Activated naive CD8-positive, alpha-beta T cell treated with anti-CD3 and anti-CD28 coated beads, Interleukin-2, amount 10 ng/mL, durations not matched to agents 7 days and 5 days (primary cell): Measurements from ENCODE around the gene FBLIM1. TPM values are rescaled to one million over a fixed set of nuclear protein-coding genes. Genes with fewer than 3 reads are reported as not detected.

Experiments
- ATAC-seq: fragments of 150-1000 bp; cut with Tn5 transposase; one replicate; pipeline ENCODE4 v1.10.0; 2021; ENCODE audit warnings: low read depth, moderate library complexity
- POLR2A ChIA-PET: fragments of 350-600 bp; sonication (Branson Sonifier 250); formaldehyde crosslinking; loops from one replicate; lab custom pipeline; 2021; ENCODE audit warnings: antibody characterized with exemption; lab: Charles Lee
- DNase-seq: peaks from one replicate; pipeline ENCODE4 v3.0.0; 2021
- H3K27ac Mint-ChIP-seq: one replicate; pipeline ENCODE4 v1.8.0; 2022; ENCODE audit warnings: mild to moderate bottlenecking, mixed read lengths
- H3K27me3 Mint-ChIP-seq: one replicate; pipeline ENCODE4 v1.8.0; 2022; ENCODE audit warnings: mild to moderate bottlenecking, moderate library complexity, mixed read lengths
- H3K36me3 Mint-ChIP-seq: one replicate; pipeline ENCODE4 v1.8.0; 2021; ENCODE audit warnings: mild to moderate bottlenecking, mixed read lengths
- H3K4me1 Mint-ChIP-seq: one replicate; pipeline ENCODE4 v1.8.0; 2021; ENCODE audit warnings: mixed read lengths
- H3K4me3 Mint-ChIP-seq: one replicate; pipeline ENCODE4 v1.8.0; 2022; ENCODE audit warnings: mild to moderate bottlenecking, moderate library complexity, mixed read lengths
- H3K9me3 Mint-ChIP-seq: one replicate; pipeline ENCODE4 v1.8.0; 2021; ENCODE audit warnings: mixed read lengths
- total RNA-seq, 2 experiments: library from RNA; stranded (reverse); gene quantifications; one replicate each; pipeline ENCODE4 v1.2.3, GENCODE V29; 2021

Gene FBLIM1
- total RNA-seq, 2 experiments from 2014 or later: 0.26 TPM; not detected in 1

GRCh38 chr1:15724949-15725880 is 33.4 kb upstream of the FBLIM1 start:
- DNase-seq (no peak), ATAC-seq (no peak)
- Mint-ChIP-seq H3K4me1 (no peaks in the 10 kb centered on the region), H3K9me3 (no peaks in the 10 kb centered on the region), H3K27ac (no peak overlapping the region), H3K36me3 (peaks cover 6% of the 10 kb centered on the region), H3K4me3 (no peak overlapping the region), H3K27me3 (no peaks in the 10 kb centered on the region)
- POLR2A ChIA-PET: no interaction called here

GRCh38 chr1:15726508-15726907 is 32.1 kb upstream of the FBLIM1 start:
- Mint-ChIP-seq H3K27ac (no peak overlapping the region), H3K27me3 (no peaks in the 10 kb centered on the region), H3K4me3 (no peak overlapping the region), H3K36me3 (peaks cover 4% of the 10 kb centered on the region), H3K4me1 (no peaks in the 10 kb centered on the region), H3K9me3 (no peaks in the 10 kb centered on the region)
- ATAC-seq (no peak), DNase-seq (no peak)
- POLR2A ChIA-PET: no interaction called here

- Mint-ChIP-seq H3K9me3 (no peaks in the 10 kb centered on the region), H3K36me3 (peaks cover 4% of the 10 kb centered on the region), H3K4me3 (no peak overlapping the region), H3K27me3 (no peaks in the 10 kb centered on the region), H3K4me1 (no peaks in the 10 kb centered on the region), H3K27ac (no peak overlapping the region)
- DNase-seq: no peak
- POLR2A ChIA-PET: no interaction called here
- ATAC-seq: no peak
These were observed 31.6 kb upstream of the FBLIM1 start for GRCh38 chr1:15727021-15727420.

- no peak for ATAC-seq
- POLR2A ChIA-PET: no interaction called here
- Mint-ChIP-seq H3K4me1 (no peaks in the 10 kb centered on the region), H3K27ac (no peak overlapping the region), H3K27me3 (no peaks in the 10 kb centered on the region), H3K36me3 (peaks cover 4% of the 10 kb centered on the region), H3K4me3 (no peak overlapping the region), H3K9me3 (no peaks in the 10 kb centered on the region)
- DNase-seq: no peak
These were observed 31.2 kb upstream of the FBLIM1 start for GRCh38 chr1:15727424-15727823.

- H3K27me3 Mint-ChIP-seq: no peaks in the 10 kb centered on the region
- peaks cover 4% of the 10 kb centered on the region for H3K36me3 Mint-ChIP-seq
- POLR2A ChIA-PET: no interaction called here
- no peaks in the 10 kb centered on the region for H3K9me3 Mint-ChIP-seq
- no peak overlapping the region for H3K27ac Mint-ChIP-seq
- ATAC-seq (no peak), DNase-seq (no peak)
- no peaks in the 10 kb centered on the region for H3K4me1 Mint-ChIP-seq
- no peak overlapping the region for H3K4me3 Mint-ChIP-seq
These were observed 30.6 kb upstream of the FBLIM1 start for GRCh38 chr1:15727866-15728534.

GRCh38 chr1:15728937-15729657 is 29.5 kb upstream of the FBLIM1 start:
- H3K36me3 Mint-ChIP-seq: peaks cover 4% of the 10 kb centered on the region
- DNase-seq (no peak), ATAC-seq (no peak)
- H3K4me1 Mint-ChIP-seq: no peaks in the 10 kb centered on the region
- no peaks in the 10 kb centered on the region for H3K27me3 Mint-ChIP-seq
- POLR2A ChIA-PET: no interaction called here
- H3K27ac Mint-ChIP-seq: no peak overlapping the region
- H3K9me3 Mint-ChIP-seq: no peaks in the 10 kb centered on the region
- no peak overlapping the region for H3K4me3 Mint-ChIP-seq

GRCh38 chr1:15730423-15730822 is 28.2 kb upstream of the FBLIM1 start:
- Mint-ChIP-seq H3K27me3 (no peaks in the 10 kb centered on the region), H3K36me3 (peaks cover 2% of the 10 kb centered on the region), H3K4me1 (no peaks in the 10 kb centered on the region), H3K4me3 (no peak overlapping the region), H3K9me3 (no peaks in the 10 kb centered on the region), H3K27ac (no peak overlapping the region)
- POLR2A ChIA-PET: no interaction called here
- no peak for ATAC-seq
- no peak for DNase-seq

- H3K4me1 Mint-ChIP-seq: no peaks in the 10 kb centered on the region
- DNase-seq: no peak
- H3K9me3 Mint-ChIP-seq: no peaks in the 10 kb centered on the region
- H3K27me3 Mint-ChIP-seq: no peaks in the 10 kb centered on the region
- POLR2A ChIA-PET: interaction anchor here (0.6 kb wide), 1 partner anchor 135 kb away, joined by 3 read pairs; no protein-coding TSS in a partner anchor
- no peak overlapping the region for H3K4me3 Mint-ChIP-seq
- peaks cover 2% of the 10 kb centered on the region for H3K36me3 Mint-ChIP-seq
- no peak for ATAC-seq
- H3K27ac Mint-ChIP-seq: no peak overlapping the region
These were observed 27.7 kb upstream of the FBLIM1 start for GRCh38 chr1:15730936-15731335.

GRCh38 chr1:15731735-15732685 is 26.6 kb upstream of the FBLIM1 start:
- no peak for ATAC-seq
- H3K27ac Mint-ChIP-seq: no peak overlapping the region
- no peak for DNase-seq
- POLR2A ChIA-PET: no interaction called here
- no peaks in the 10 kb centered on the region for H3K4me1 Mint-ChIP-seq
- peaks cover 2% of the 10 kb centered on the region for H3K36me3 Mint-ChIP-seq
- H3K9me3 Mint-ChIP-seq: no peaks in the 10 kb centered on the region
- H3K27me3 Mint-ChIP-seq: no peaks in the 10 kb centered on the region
- no peak overlapping the region for H3K4me3 Mint-ChIP-seq

- no peaks in the 10 kb centered on the region for H3K36me3 Mint-ChIP-seq
- no peaks in the 10 kb centered on the region for H3K27me3 Mint-ChIP-seq
- POLR2A ChIA-PET: no interaction called here
- H3K4me1 Mint-ChIP-seq: no peaks in the 10 kb centered on the region
- H3K27ac Mint-ChIP-seq: no peak overlapping the region
- no peak overlapping the region for H3K4me3 Mint-ChIP-seq
- H3K9me3 Mint-ChIP-seq: no peaks in the 10 kb centered on the region
- no peak for DNase-seq
- no peak for ATAC-seq
These were observed 25.9 kb upstream of the FBLIM1 start for GRCh38 chr1:15732686-15733081.

GRCh38 chr1:15733218-15733725 is 25.3 kb upstream of the FBLIM1 start:
- Mint-ChIP-seq H3K4me3 (no peak overlapping the region), H3K27me3 (no peaks in the 10 kb centered on the region), H3K27ac (no peak overlapping the region), H3K4me1 (no peaks in the 10 kb centered on the region), H3K36me3 (no peaks in the 10 kb centered on the region), H3K9me3 (no peaks in the 10 kb centered on the region)
- DNase-seq (no peak), ATAC-seq (no peak)
- POLR2A ChIA-PET: no interaction called here

- DNase-seq (no peak), ATAC-seq (no peak)
- Mint-ChIP-seq H3K4me1 (no peaks in the 10 kb centered on the region), H3K4me3 (no peak overlapping the region), H3K36me3 (no peaks in the 10 kb centered on the region), H3K27ac (no peak overlapping the region), H3K27me3 (no peaks in the 10 kb centered on the region), H3K9me3 (no peaks in the 10 kb centered on the region)
- POLR2A ChIA-PET: no interaction called here
These were observed 24.8 kb upstream of the FBLIM1 start for GRCh38 chr1:15733726-15734226.
